Measurements from ENCODE around the gene LDLRAD3.

LDLRAD3 gene

GRCh38 chr11:36148701-36149100 is 204.8 kb downstream of the LDLRAD3 start:
- H3K4me3 ChIP-seq (ENCODE audit: low read length) = no peak overlapping the region
- no peak for DNase-seq (ENCODE audit: low read depth)
- no peak for TF ChIP-seq CTCF (IDR thresholded peaks at IDR 0.05; ENCODE audit: insufficient read depth, low read depth, low read length, missing control alignments)

GRCh38 chr11:36149538-36150242 is 205.8 kb downstream of the LDLRAD3 start:
- no peak overlapping the region for H3K4me3 ChIP-seq (ENCODE audit: low read length)
- DNase-seq (ENCODE audit: low read depth) = peak; percentile 98
- TF ChIP-seq CTCF (IDR thresholded peaks at IDR 0.05; ENCODE audit: insufficient read depth, low read depth, low read length, missing control alignments) = peak; percentile 66

GRCh38 chr11:36150986-36151385 is 207.1 kb downstream of the LDLRAD3 start:
- no peak for TF ChIP-seq CTCF (IDR thresholded peaks at IDR 0.05; ENCODE audit: insufficient read depth, low read depth, low read length, missing control alignments)
- H3K4me3 ChIP-seq (ENCODE audit: low read length) = no peak overlapping the region
- no peak for DNase-seq (ENCODE audit: low read depth)

GRCh38 chr11:36151933-36152580 is 208.2 kb downstream of the LDLRAD3 start:
- H3K4me3 ChIP-seq (ENCODE audit: low read length) = no peak overlapping the region
- TF ChIP-seq CTCF (IDR thresholded peaks at IDR 0.05; ENCODE audit: insufficient read depth, low read depth, low read length, missing control alignments) = no peak
- no peak for DNase-seq (ENCODE audit: low read depth)

- TF ChIP-seq CTCF (IDR thresholded peaks at IDR 0.05; ENCODE audit: insufficient read depth, low read depth, low read length, missing control alignments) = no peak
- H3K4me3 ChIP-seq (ENCODE audit: low read length) = no peak overlapping the region
- DNase-seq (ENCODE audit: low read depth) = no peak
Measured at GRCh38 chr11:36153551-36153950, 209.7 kb downstream of the LDLRAD3 start.

GRCh38 chr11:36155124-36155561 is 211.3 kb downstream of the LDLRAD3 start:
- TF ChIP-seq CTCF (IDR thresholded peaks at IDR 0.05; ENCODE audit: insufficient read depth, low read depth, low read length, missing control alignments) = no peak
- no peak overlapping the region for H3K4me3 ChIP-seq (ENCODE audit: low read length)
- DNase-seq (ENCODE audit: low read depth) = no peak
